ENCODE measurements around the gene GPATCH3. TPM values are rescaled to one million over a fixed set of nuclear protein-coding genes. Genes with fewer than 3 reads are reported as not detected.

The GPATCH3 gene
- polyA plus RNA-seq, 1 of the 3 experiments (the other 2 are of a cell fraction) = 11.1 TPM

DNA sequence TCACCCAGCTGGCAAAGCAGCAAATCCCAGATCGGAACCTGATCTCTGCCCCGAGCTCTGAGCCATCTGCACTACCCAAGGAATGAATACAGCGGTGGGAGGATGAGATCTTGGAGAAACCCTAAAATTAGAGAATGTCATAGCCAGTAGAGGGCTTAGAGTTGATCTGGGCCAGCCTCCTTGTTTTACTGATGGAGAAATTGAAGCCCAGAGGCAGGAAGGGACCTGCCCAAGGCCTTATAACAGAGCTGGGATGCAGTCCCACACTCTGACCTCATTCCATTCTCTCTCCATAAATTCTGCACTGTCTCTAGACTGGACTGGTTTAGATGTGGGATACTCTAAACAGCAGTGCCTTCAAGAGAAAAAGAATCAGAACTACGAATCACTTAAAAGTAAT lies 42.1 kb downstream of the GPATCH3 start:
- ChIA-PET CTCF (interaction anchor here (0.6 to 3.5 kb wide), 10 partner anchors 10 to 427 kb away, joined by 3 to 10 read pairs (median 4); partner anchors contain the start of gene ZDHHC18), POLR2A (interaction anchor here (0.6 kb wide), 1 partner anchor 13 kb away, joined by 3 read pairs; no protein-coding TSS in a partner anchor)
- H3K9ac ChIP-seq = no peak overlapping the region
- no peaks in the 10 kb centered on the region for H3K79me2 ChIP-seq (ENCODE audit: insufficient read depth)
- H3K27me3 ChIP-seq (ENCODE audit: insufficient read depth) = no peaks in the 10 kb centered on the region
- no peaks in the 10 kb centered on the region for H4K20me1 ChIP-seq (ENCODE audit: insufficient read depth)
- H3K27ac ChIP-seq (ENCODE audit: low read depth in 2 of 2, low read length in 1 of 2) = no peak overlapping the region
- H3F3A ChIP-seq (replicated peaks; ENCODE audit: insufficient read depth) = no peaks in the 10 kb centered on the region
- H2AFZ ChIP-seq (ENCODE audit: low read depth) = no peak overlapping the region
- no peak for DNase-seq
- H3K9me2 ChIP-seq = no peaks in the 10 kb centered on the region
- no peak overlapping the region for H3K4me2 ChIP-seq
- no peak for TF ChIP-seq TAF1 (IDR thresholded peaks at IDR 0.05; ENCODE audit: borderline replicate concordance, low read depth, low read length)
- TF ChIP-seq JUND (IDR thresholded peaks at IDR 0.05) = no peak
- no peak for TF ChIP-seq POLR2AphosphoS5 (IDR thresholded peaks at IDR 0.05; ENCODE audit: low read depth, low read length)
- no peak for TF ChIP-seq YY1 (IDR thresholded peaks at IDR 0.05; ENCODE audit: low read depth)
- TF ChIP-seq TEAD4 (IDR thresholded peaks at IDR 0.05; ENCODE audit: borderline replicate concordance, insufficient read depth) = no peak
- TF ChIP-seq MXI1 (IDR thresholded peaks at IDR 0.05; ENCODE audit: low read depth, low read length) = no peak
- no peak for TF ChIP-seq ZBTB33 (IDR thresholded peaks at IDR 0.05; ENCODE audit: borderline replicate concordance, low read depth)
- TF ChIP-seq SMC3 (IDR thresholded peaks at IDR 0.05; ENCODE audit: low read depth, low read length) = no peak
- no peak for TF ChIP-seq SIN3A (IDR thresholded peaks at IDR 0.05; ENCODE audit: borderline replicate concordance, low read depth, low read length)
- no peak for TF ChIP-seq RFX5 (IDR thresholded peaks at IDR 0.05; ENCODE audit: low read length)
- no peak for TF ChIP-seq FOXJ3 (CRISPR knock-in tag; IDR thresholded peaks at IDR 0.05)
- TF ChIP-seq EP300 (IDR thresholded peaks at IDR 0.05; ENCODE audit: borderline replicate concordance in 1 of 2, low read depth in 1 of 2, low read length in 1 of 2) = no peak
- no peak for TF ChIP-seq USF2 (IDR thresholded peaks at IDR 0.05; ENCODE audit: borderline replicate concordance, low read depth, low read length)
- TF ChIP-seq CTCF (IDR thresholded peaks at IDR 0.05) = no peak
- no peak for TF ChIP-seq FOXM1 (IDR thresholded peaks at IDR 0.05; ENCODE audit: low read depth)
- no peak for TF ChIP-seq RCOR1 (IDR thresholded peaks at IDR 0.05; ENCODE audit: low read length)
- TF ChIP-seq, protein P1, sequence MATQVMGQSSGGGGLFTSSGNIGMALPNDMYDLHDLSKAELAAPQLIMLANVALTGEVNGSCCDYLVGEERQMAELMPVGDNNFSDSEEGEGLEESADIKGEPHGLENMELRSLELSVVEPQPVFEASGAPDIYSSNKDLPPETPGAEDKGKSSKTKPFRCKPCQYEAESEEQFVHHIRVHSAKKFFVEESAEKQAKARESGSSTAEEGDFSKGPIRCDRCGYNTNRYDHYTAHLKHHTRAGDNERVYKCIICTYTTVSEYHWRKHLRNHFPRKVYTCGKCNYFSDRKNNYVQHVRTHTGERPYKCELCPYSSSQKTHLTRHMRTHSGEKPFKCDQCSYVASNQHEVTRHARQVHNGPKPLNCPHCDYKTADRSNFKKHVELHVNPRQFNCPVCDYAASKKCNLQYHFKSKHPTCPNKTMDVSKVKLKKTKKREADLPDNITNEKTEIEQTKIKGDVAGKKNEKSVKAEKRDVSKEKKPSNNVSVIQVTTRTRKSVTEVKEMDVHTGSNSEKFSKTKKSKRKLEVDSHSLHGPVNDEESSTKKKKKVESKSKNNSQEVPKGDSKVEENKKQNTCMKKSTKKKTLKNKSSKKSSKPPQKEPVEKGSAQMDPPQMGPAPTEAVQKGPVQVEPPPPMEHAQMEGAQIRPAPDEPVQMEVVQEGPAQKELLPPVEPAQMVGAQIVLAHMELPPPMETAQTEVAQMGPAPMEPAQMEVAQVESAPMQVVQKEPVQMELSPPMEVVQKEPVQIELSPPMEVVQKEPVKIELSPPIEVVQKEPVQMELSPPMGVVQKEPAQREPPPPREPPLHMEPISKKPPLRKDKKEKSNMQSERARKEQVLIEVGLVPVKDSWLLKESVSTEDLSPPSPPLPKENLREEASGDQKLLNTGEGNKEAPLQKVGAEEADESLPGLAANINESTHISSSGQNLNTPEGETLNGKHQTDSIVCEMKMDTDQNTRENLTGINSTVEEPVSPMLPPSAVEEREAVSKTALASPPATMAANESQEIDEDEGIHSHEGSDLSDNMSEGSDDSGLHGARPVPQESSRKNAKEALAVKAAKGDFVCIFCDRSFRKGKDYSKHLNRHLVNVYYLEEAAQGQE (IDR thresholded peaks at IDR 0.05; ENCODE audit: low read depth, low read length) = no peak
- TF ChIP-seq MEF2A (IDR thresholded peaks at IDR 0.05; ENCODE audit: borderline replicate concordance, low read depth) = no peak
- no peak for TF ChIP-seq NFIC (IDR thresholded peaks at IDR 0.05; ENCODE audit: borderline replicate concordance)
- no peaks in the 10 kb centered on the region for H3K9me3 ChIP-seq
- H3K4me1 ChIP-seq (ENCODE audit: control insufficient read depth in 1 of 2, insufficient read depth in 2 of 2, low read depth in 1 of 2, low read length in 1 of 2) = no peaks in the 10 kb centered on the region; a peak in 1 of 4 replicates
- H3K36me3 ChIP-seq (replicated peaks in 1 of 2; ENCODE audit: control insufficient read depth in 1 of 2, insufficient read depth in 2 of 2, low read length in 1 of 2) = peaks cover 12 to 25% of the 10 kb centered on the region in 2 experiments
- H3K4me3 ChIP-seq (ENCODE audit: low read depth in 2 of 2, low read length in 1 of 2) = no peak overlapping the region
- WGBS (ENCODE audit: low lambda C conversion rate) = 97% methylated on average over 4 of the region's 4 CpGs

Data from SK-N-SH (cell line).